ENCODE results near the gene GGA1.

- no peak for TF ChIP-seq CTCF (IDR thresholded peaks at IDR 0.05; ENCODE audit: insufficient read depth, low read depth, low read length)
- no peak for TF ChIP-seq EZH2 (IDR thresholded peaks at IDR 0.05; ENCODE audit: insufficient read depth, low read length)
Measured at GRCh38 chr22:37564111-37564711, 44.4 kb upstream of the GGA1 start.

All from astrocyte (in vitro differentiated cells and primary cell).